8988T (cell line): ENCODE data around the gene SLC25A21.
"Not testable (repeated sequence)": the region's sequence is repeated elsewhere in the genome, so short reads cannot be mapped to it uniquely, and the experiment has no call there.

Source experiments
- DNase-seq: peaks from one replicate; pipeline ENCODE4 v3.0.0; 2011

Gene SLC25A21

GRCh38 chr14:37036669-37037341 is 135.6 kb downstream of the SLC25A21 start:
- DNase-seq = no peak

- no peak for DNase-seq
Measured at GRCh38 chr14:37035401-37035800, 137.0 kb downstream of the SLC25A21 start.

- DNase-seq = no peak
Measured at GRCh38 chr14:37034410-37035285, 137.8 kb downstream of the SLC25A21 start.

- DNase-seq = no peak
Measured at GRCh38 chr14:37032863-37033262, 139.5 kb downstream of the SLC25A21 start.

- DNase-seq = no peak
Measured at GRCh38 chr14:37027188-37027824, 145.1 kb downstream of the SLC25A21 start.

- no peak for DNase-seq
Measured at GRCh38 chr14:37023875-37024565, 148.4 kb downstream of the SLC25A21 start.

- DNase-seq = no peak
Measured at GRCh38 chr14:37021390-37021789, 151.0 kb downstream of the SLC25A21 start.

GRCh38 chr14:37019488-37019887 is 152.9 kb downstream of the SLC25A21 start:
- DNase-seq = no peak

DNA sequence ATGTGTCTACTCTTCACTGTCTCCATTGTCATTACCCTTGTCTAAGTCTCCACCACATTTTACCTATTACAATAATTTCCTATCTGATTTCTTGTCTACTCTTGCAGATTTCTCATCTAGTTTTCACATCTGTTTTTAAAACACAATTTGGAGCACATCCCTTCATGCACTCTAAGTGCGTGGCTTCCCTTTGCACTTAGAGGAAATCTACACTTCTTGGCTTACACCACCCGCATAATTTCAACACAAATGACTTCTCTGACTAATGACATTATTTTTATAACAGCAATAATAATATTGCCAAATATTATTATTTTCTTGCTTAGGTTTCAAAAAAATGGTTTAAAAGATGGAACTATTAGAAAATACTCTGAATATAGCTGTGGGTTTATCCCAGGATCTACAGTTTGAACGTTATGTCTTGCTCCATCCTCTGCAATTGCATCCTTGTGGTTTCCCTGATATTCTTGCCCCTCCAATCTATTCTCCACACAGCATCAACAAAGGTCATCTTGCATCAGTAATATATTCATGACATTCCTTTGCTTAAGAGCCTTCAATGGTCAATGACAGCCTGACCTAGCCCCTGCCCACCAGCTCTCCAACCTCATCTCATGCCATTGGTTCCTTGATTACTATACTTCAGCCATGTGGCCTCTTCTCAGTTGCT is 153.7 kb downstream of the SLC25A21 start:
- DNase-seq = no peak

GRCh38 chr14:37013078-37013477 is 159.3 kb downstream of the SLC25A21 start:
- DNase-seq = no peak

- no peak for DNase-seq
Measured at GRCh38 chr14:36998686-36999085, 173.7 kb downstream of the SLC25A21 start.

- DNase-seq = no peak
Measured at GRCh38 chr14:36997843-36998242, 174.6 kb downstream of the SLC25A21 start.

- DNase-seq = no peak
Measured at GRCh38 chr14:36996857-36997590, 175.4 kb downstream of the SLC25A21 start.

- no peak for DNase-seq
Measured at GRCh38 chr14:36996133-36996856, 176.1 kb downstream of the SLC25A21 start.

DNA sequence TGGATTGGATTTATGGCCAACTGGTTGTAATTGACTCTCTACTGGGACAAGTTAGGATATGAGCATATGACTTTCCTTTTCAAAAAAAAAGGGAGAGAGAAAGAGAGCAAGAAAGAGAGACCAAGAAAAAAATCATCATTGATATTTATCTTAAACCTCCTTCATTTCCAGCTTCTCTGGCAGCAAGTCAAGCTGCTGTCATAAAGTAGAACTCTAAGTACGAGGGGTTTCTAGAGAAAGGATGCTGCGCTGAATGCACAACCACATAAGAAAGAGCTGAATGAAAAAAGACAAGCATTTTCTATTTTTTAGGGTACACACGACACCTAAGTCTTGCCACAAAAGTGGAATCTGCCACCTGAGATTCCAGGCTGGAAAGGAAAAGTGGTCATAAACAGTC is 182.6 kb downstream of the SLC25A21 start:
- no peak for DNase-seq

- no peak for DNase-seq
Measured at GRCh38 chr14:36988989-36989388, 183.4 kb downstream of the SLC25A21 start.

GRCh38 chr14:36988568-36988967 is 183.8 kb downstream of the SLC25A21 start:
- no peak for DNase-seq

DNA sequence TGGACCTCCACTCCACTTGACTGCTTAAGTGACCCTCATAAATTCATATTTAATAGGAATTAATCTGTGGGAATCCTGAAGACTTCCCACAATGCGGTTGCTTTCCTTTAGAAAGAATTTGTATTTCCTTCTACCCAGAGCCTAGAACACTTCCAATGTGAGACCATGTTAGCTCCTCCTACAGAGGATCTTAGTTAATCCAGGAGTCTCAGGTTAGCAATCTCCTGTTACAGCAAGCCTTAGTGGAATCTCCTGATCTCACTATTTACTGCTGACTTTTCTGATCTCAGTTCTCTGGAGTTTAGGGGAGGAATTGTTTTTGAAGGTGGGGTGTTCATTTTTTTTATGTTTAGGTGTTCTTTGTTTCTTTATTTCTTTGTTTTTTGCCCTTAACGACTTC is 186.0 kb downstream of the SLC25A21 start:
- DNase-seq = no peak

- DNase-seq = no peak
Measured at GRCh38 chr14:36981832-36982529, 190.4 kb downstream of the SLC25A21 start.

DNA sequence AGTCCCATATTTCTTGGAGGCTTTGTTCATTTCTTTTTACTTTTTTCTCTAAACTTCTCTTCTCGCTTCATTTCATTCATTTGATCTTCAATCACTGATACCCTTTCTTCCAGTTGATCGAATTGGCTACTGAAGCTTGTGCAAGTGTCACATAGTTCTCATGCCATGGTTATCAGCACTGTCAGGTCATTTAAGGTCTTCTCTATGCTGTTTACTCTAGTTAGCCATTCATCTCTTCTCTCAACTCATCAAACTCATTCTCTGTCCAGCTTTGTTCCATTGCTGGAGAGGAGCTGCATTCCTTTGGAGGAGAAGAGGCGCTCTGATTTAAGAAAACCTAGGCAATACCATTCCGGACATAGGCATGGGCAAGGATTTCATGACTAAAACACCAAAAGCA is 192.0 kb downstream of the SLC25A21 start:
- DNase-seq = not testable (repeated sequence)
